Left hindlimb (tissue), 1 donor: Measurements from ENCODE around the gene ATG16L2.

Experiments used
- DNase-seq: peaks from one replicate; pipeline ENCODE4 v3.0.0-alpha.2; 2018

ATG16L2 gene

GRCh38 chr11:72814286-72815109, at the start of gene ATG16L2:
ATG16L2 (plus strand) TSS chr11:72814411; CDS start chr11:72814446, 35 bp downstream.
- peak; percentile 92 for DNase-seq

- no peak for DNase-seq
Observed at GRCh38 chr11:72764503-72764902, 49.7 kb upstream of the ATG16L2 start.

- DNase-seq, result no peak
Observed at GRCh38 chr11:72766152-72766902, 47.9 kb upstream of the ATG16L2 start.

- no peak for DNase-seq
Observed at GRCh38 chr11:72767203-72768062, 46.8 kb upstream of the ATG16L2 start.

- no peak for DNase-seq
Observed at GRCh38 chr11:72768581-72768980, 45.6 kb upstream of the ATG16L2 start.

- no peak for DNase-seq
Observed at GRCh38 chr11:72769680-72770079, 44.5 kb upstream of the ATG16L2 start.

GRCh38 chr11:72770799-72771198, 43.4 kb upstream of the ATG16L2 start:
- DNase-seq, result no peak

- no peak for DNase-seq
Observed at GRCh38 chr11:72771507-72771906, 42.7 kb upstream of the ATG16L2 start.

- no peak for DNase-seq
Observed at GRCh38 chr11:72772059-72772458, 42.2 kb upstream of the ATG16L2 start.

GRCh38 chr11:72773291-72773690, 40.9 kb upstream of the ATG16L2 start:
- DNase-seq, result peak; percentile 87

GRCh38 chr11:72773696-72774095, 40.5 kb upstream of the ATG16L2 start:
- DNase-seq, result no peak

GRCh38 chr11:72774499-72774898, 39.7 kb upstream of the ATG16L2 start:
- DNase-seq, result no peak

- DNase-seq, result no peak
Observed at GRCh38 chr11:72775288-72776110, 38.7 kb upstream of the ATG16L2 start.

GRCh38 chr11:72776117-72776843, 37.9 kb upstream of the ATG16L2 start:
- DNase-seq, result no peak

GRCh38 chr11:72776844-72777754, 37.1 kb upstream of the ATG16L2 start:
- DNase-seq, result no peak

- DNase-seq, result no peak
Observed at GRCh38 chr11:72777755-72778278, 36.4 kb upstream of the ATG16L2 start.

GRCh38 chr11:72778535-72779494, 35.4 kb upstream of the ATG16L2 start:
- DNase-seq, result no peak

- no peak for DNase-seq
Observed at GRCh38 chr11:72779495-72780128, 34.6 kb upstream of the ATG16L2 start.
